K562 (cell line): ENCODE data around the gene ACSBG1.

Source experiments
- CEBPB ChIP-seq: fragments of 450-650 bp; IDR thresholded peaks from 2 replicates; pipeline ENCODE4 v1.6.1; 2016; ENCODE audit warnings: missing genetic modification characterization, missing compliant biosample characterization
- HDAC2 ChIP-seq: fragments of 450-650 bp; IDR thresholded peaks from 2 replicates; pipeline ENCODE4 v1.6.1; 2016; ENCODE audit warnings: mild to moderate bottlenecking
- KAT2B ChIP-seq: IDR thresholded peaks from one replicate; pipeline ENCODE4 v1.6.1; 2012; ENCODE audit warnings: low read depth, mild to moderate bottlenecking, control low read depth, inconsistent platforms, low read length, moderate library complexity
- MAFK ChIP-seq: IDR thresholded peaks from 2 replicates; pipeline ENCODE4 v1.6.1; 2011; ENCODE audit warnings: low read length, improper control_type of control experiment
- POU5F1 ChIP-seq: fragments of 150-350 bp; IDR thresholded peaks from 2 replicates; pipeline ENCODE4 v1.6.1; 2014; ENCODE audit warnings: borderline replicate concordance, low read length, low read depth, mild to moderate bottlenecking; ENCODE audit not compliant: partially characterized antibody
- RBM15 ChIP-seq: fragments of 200-400 bp; formaldehyde crosslinking; IDR thresholded peaks from 2 replicates; pipeline ENCODE4 v1.6.1; 2018; ENCODE audit warnings: mild to moderate bottlenecking, low read length, moderate library complexity; ENCODE audit not compliant: insufficient read depth
- STAT5B ChIP-seq: fragments of 250-450 bp; sonication (Bioruptor Pico); IDR thresholded peaks from 2 replicates; pipeline ENCODE4 v1.8.0; 2021; ENCODE audit warnings: mild to moderate bottlenecking, inconsistent platforms
- TAL1 ChIP-seq: fragments of 450-650 bp; IDR thresholded peaks from 2 replicates; pipeline ENCODE4 v1.6.1; 2016; ENCODE audit warnings: mild to moderate bottlenecking
- TF ChIP-seq, protein P1 (sequence below), 3 experiments: IDR thresholded peaks in 2 of 3; conservative IDR thresholded peaks in 1 of 3; 2 replicates each; pipeline ENCODE4 v1.5.1; 2011 to 2012; ENCODE audit warnings: low read length in 3 of 3, mild to moderate bottlenecking in 3 of 3, control low read depth in 2 of 3, improper control_type of control experiment in 1 of 3, inconsistent platforms in 1 of 3, low read depth in 1 of 3, mixed read lengths in 1 of 3, moderate library complexity in 1 of 3; ENCODE audit not compliant: insufficient read depth in 2 of 3
- TF ChIP-seq, protein P2 (sequence below): fragments of 450-650 bp; IDR thresholded peaks from 2 replicates; pipeline ENCODE4 v1.6.1; 2016
- TF ChIP-seq, protein P3 (sequence below): sonication (generic); formaldehyde crosslinking; IDR thresholded peaks from 2 replicates; pipeline ENCODE4 v1.9.0; 2022; ENCODE audit warnings: mild to moderate bottlenecking, missing genetic modification reagents

DNA sequence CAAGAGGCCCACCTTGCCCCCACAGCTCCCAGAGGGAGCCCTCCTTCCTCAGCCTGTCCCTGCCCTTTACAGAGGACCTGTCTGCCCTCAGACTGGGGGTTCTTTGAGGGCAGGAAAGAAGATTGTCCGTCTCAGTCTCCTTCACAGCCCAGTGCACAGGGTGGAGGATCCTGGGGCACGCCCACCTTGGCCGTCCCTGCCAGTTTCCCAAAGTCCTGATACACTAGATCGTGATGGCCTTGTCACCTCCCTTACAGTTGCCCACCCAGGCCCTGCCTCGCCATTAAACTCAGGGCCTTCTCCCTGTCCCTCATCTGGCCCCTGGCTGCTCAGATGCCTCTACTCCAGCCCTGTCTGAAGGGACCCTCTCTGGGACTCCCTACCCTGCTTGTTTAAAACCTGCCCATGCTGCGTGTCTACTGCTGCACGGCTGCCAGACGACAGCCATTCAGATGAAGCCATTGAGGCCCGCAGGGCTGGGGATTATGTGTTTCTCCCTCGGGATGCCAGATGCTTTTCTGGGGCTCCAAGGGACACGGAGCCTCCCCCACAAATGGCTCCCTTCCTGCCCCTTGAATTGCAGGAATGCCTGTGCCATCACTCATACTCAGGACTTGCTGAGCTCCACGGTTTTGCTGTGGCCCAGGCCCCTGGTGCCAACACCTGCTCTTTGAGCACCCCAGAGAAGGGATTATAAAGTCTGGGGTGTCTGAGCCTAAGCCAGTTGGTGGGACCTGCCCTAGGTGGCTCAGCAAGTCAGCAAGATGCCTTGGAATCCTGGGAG is 27.8 kb downstream of the ACSBG1 start:
- TF ChIP-seq POU5F1 (no peak), STAT5B (CRISPR knock-in tag) (no peak), TAL1 (no peak), KAT2B (no peak), RBM15 (no peak), CEBPB (tag) (no peak), HDAC2 (no peak), MAFK (no peak)
- TF ChIP-seq, protein P1, sequence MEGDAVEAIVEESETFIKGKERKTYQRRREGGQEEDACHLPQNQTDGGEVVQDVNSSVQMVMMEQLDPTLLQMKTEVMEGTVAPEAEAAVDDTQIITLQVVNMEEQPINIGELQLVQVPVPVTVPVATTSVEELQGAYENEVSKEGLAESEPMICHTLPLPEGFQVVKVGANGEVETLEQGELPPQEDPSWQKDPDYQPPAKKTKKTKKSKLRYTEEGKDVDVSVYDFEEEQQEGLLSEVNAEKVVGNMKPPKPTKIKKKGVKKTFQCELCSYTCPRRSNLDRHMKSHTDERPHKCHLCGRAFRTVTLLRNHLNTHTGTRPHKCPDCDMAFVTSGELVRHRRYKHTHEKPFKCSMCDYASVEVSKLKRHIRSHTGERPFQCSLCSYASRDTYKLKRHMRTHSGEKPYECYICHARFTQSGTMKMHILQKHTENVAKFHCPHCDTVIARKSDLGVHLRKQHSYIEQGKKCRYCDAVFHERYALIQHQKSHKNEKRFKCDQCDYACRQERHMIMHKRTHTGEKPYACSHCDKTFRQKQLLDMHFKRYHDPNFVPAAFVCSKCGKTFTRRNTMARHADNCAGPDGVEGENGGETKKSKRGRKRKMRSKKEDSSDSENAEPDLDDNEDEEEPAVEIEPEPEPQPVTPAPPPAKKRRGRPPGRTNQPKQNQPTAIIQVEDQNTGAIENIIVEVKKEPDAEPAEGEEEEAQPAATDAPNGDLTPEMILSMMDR (IDR thresholded peaks at IDR 0.05 in 2 of 3, conservative IDR thresholded peaks at IDR 0.05 in 1 of 3; ENCODE audit: insufficient read depth in 2 of 3, low read depth in 1 of 3, low read length in 3 of 3) = no peak
- TF ChIP-seq, protein P2, sequence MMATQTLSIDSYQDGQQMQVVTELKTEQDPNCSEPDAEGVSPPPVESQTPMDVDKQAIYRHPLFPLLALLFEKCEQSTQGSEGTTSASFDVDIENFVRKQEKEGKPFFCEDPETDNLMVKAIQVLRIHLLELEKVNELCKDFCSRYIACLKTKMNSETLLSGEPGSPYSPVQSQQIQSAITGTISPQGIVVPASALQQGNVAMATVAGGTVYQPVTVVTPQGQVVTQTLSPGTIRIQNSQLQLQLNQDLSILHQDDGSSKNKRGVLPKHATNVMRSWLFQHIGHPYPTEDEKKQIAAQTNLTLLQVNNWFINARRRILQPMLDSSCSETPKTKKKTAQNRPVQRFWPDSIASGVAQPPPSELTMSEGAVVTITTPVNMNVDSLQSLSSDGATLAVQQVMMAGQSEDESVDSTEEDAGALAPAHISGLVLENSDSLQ = no peak
- TF ChIP-seq, protein P3, sequence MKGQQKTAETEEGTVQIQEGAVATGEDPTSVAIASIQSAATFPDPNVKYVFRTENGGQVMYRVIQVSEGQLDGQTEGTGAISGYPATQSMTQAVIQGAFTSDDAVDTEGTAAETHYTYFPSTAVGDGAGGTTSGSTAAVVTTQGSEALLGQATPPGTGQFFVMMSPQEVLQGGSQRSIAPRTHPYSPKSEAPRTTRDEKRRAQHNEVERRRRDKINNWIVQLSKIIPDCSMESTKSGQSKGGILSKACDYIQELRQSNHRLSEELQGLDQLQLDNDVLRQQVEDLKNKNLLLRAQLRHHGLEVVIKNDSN (CRISPR knock-in tag) = no peak
